K562 (cell line): ENCODE results near the gene USB1. TPM values are rescaled to one million over a fixed set of nuclear protein-coding genes. Genes with fewer than 3 reads are reported as not detected.

Experiments
- ATAC-seq: fragments of 200-7000 bp; cut with Tn5 transposase; 3 replicates; pipeline ENCODE4 v1.9.1; 2020; ENCODE audit warnings: moderate library complexity
- BruUV-seq: library from RNA; stranded (reverse); fragments of 400-500 nt; replicated peaks from 2 replicates; lab custom pipeline; 2021; lab: Mats Ljungman, UMichigan
- CTCF ChIA-PET: fragments of 300-600 bp; formaldehyde crosslinking; extraction: SDS; loops from one replicate; lab custom pipeline; 2021; ENCODE audit warnings: low intra/inter-chr PET ratio; lab: Yijun Ruan, JAX
- POLR2A ChIA-PET: fragments of 300-600, 350-650 bp; sonication (Branson Sonifier 250); formaldehyde crosslinking; extraction: SDS; loops from one replicate; lab custom pipeline; 2021; ENCODE audit warnings: antibody characterized with exemption, inconsistent platforms; lab: Yijun Ruan, JAX
- DNase-seq, 4 experiments: peaks; one replicate each; pipeline versions ENCODE4 v3.0.0 to v3.0.0-alpha.2; 2011 to 2018; ENCODE audit warnings: low spot score in 3 of 4, mixed read lengths in 3 of 4; ENCODE audit errors: extremely low read depth in 1 of 4
- FAIRE-seq: peaks from 2 replicates; lab custom pipeline; 2011; peaks lifted over from hg19 to GRCh38; lab: Jason Lieb, UNC
- H2AFZ ChIP-seq: 2 replicates; pipeline ENCODE4 v1.6.0; 2011; ENCODE audit warnings: low read depth, low read length, control low read depth, inconsistent platforms
- H3K27ac ChIP-seq: fragments of 200-600 bp; 3 replicates; pipeline ENCODE4 v1.8.0; 2011; ENCODE audit warnings: low read depth, mild to moderate bottlenecking, control low read depth, inconsistent platforms, low read length, moderate library complexity, mixed read lengths; ENCODE audit errors: extremely low read depth
- H3K27me3 ChIP-seq, 2 experiments: fragments of 300-600 bp in 1 of 2; 2 replicates in 1 of 2; 3 replicates in 1 of 2; pipeline versions ENCODE4 v1.6.0 to v1.8.0; 2011; ENCODE audit warnings: inconsistent platforms in 2 of 2, low read length in 2 of 2, mild to moderate bottlenecking in 1 of 2, mixed read lengths in 1 of 2, moderate library complexity in 1 of 2; ENCODE audit not compliant: control insufficient read depth in 2 of 2, insufficient read depth in 2 of 2
- H3K36me3 ChIP-seq: fragments of 300-600 bp; 3 replicates; pipeline ENCODE4 v1.8.0; 2011; ENCODE audit warnings: mild to moderate bottlenecking, low read length, inconsistent platforms; ENCODE audit not compliant: control insufficient read depth, insufficient read depth
- H3K4me1 ChIP-seq, 2 experiments: fragments of 200-600 bp in 1 of 2; replicated peaks in 1 of 2; 2 replicates in 1 of 2; 3 replicates in 1 of 2; pipeline versions ENCODE4 v1.5.1 to v1.8.0; 2011; ENCODE audit warnings: inconsistent platforms in 2 of 2, low read length in 2 of 2, mild to moderate bottlenecking in 1 of 2, mixed read lengths in 1 of 2, moderate library complexity in 1 of 2; ENCODE audit not compliant: control insufficient read depth in 2 of 2, insufficient read depth in 2 of 2
- H3K4me2 ChIP-seq: 2 replicates; pipeline ENCODE4 v1.6.1; 2011; ENCODE audit warnings: low read length, control low read depth, inconsistent platforms, mixed read lengths; ENCODE audit not compliant: insufficient read depth
- H3K4me3 ChIP-seq: fragments of 200-600 bp; sonication (generic), shearing (Covaris generic); 2 replicates; pipeline ENCODE4 v1.5.1; 2016; ENCODE audit warnings: control low read depth, inconsistent platforms
- H3K79me2 ChIP-seq: fragments of 200-600 bp; 3 replicates; pipeline ENCODE4 v1.8.0; 2011; ENCODE audit warnings: low read length, inconsistent platforms; ENCODE audit not compliant: control insufficient read depth, insufficient read depth
- H3K9ac ChIP-seq, 2 experiments: 2 replicates each; pipeline versions ENCODE4 v1.6.0 to v1.6.1; 2011; ENCODE audit warnings: low read depth in 2 of 2, low read length in 2 of 2, control low read depth in 1 of 2, inconsistent platforms in 1 of 2, mild to moderate bottlenecking in 1 of 2, mixed read lengths in 1 of 2; ENCODE audit not compliant: insufficient read depth in 1 of 2
- H3K9me1 ChIP-seq: one replicate; pipeline ENCODE4 v1.6.0; 2011; ENCODE audit warnings: inconsistent platforms, mild to moderate bottlenecking, low read length, moderate library complexity; ENCODE audit not compliant: control insufficient read depth, insufficient read depth
- H3K9me3 ChIP-seq: replicated peaks from 2 replicates; pipeline ENCODE4 v1.5.1; 2011; ENCODE audit warnings: low read depth, low read length, inconsistent platforms; ENCODE audit not compliant: control insufficient read depth, insufficient read depth
- H4K20me1 ChIP-seq: replicated peaks from 2 replicates; pipeline ENCODE4 v1.6.1; 2011; ENCODE audit warnings: low read length, inconsistent platforms, mixed read lengths; ENCODE audit not compliant: control insufficient read depth, insufficient read depth
- DNMT1 ChIP-seq: fragments of 450-650 bp; IDR thresholded peaks from 2 replicates; pipeline ENCODE4 v1.6.1; 2016; ENCODE audit warnings: antibody characterized with exemption, mild to moderate bottlenecking
- E2F3 ChIP-seq: fragments of 250-450 bp; sonication (Bioruptor Pico); IDR thresholded peaks from 2 replicates; pipeline ENCODE4 v1.4.0; 2020; ENCODE audit warnings: mild to moderate bottlenecking
- ETS2 ChIP-seq: IDR thresholded peaks from 2 replicates; pipeline ENCODE4 v1.6.1; 2016; ENCODE audit warnings: borderline replicate concordance, missing genetic modification characterization, mild to moderate bottlenecking, moderate library complexity, missing compliant biosample characterization; ENCODE audit not compliant: poor library complexity, severe bottlenecking
- MYBL2 ChIP-seq, 2 experiments: fragments of 450-650 bp in 1 of 2; sonication (generic) in 1 of 2; formaldehyde crosslinking in 1 of 2; IDR thresholded peaks; 2 replicates each; pipeline versions ENCODE4 v1.6.1 to v1.8.1; 2017 to 2022; ENCODE audit warnings: borderline replicate concordance in 1 of 2, inconsistent platforms in 1 of 2, low read depth in 1 of 2, mild to moderate bottlenecking in 1 of 2, missing genetic modification reagents in 1 of 2, moderate library complexity in 1 of 2
- NCOA6 ChIP-seq: fragments of 450-650 bp; IDR thresholded peaks from 2 replicates; pipeline ENCODE4 v1.6.1; 2017; ENCODE audit warnings: mild to moderate bottlenecking
- POLR3G ChIP-seq: IDR thresholded peaks from 2 replicates; pipeline ENCODE4 v1.6.1; 2011; ENCODE audit not compliant: insufficient read length, insufficient replicate concordance; ENCODE audit errors: extremely low read depth
- ZNF431 ChIP-seq: sonication (generic); formaldehyde crosslinking; IDR thresholded peaks from 2 replicates; pipeline ENCODE4 v1.8.0; 2022; ENCODE audit warnings: mild to moderate bottlenecking, missing genetic modification reagents
- ZNF444 ChIP-seq: fragments of 250-450 bp; sonication (Bioruptor Pico); IDR thresholded peaks from 2 replicates; pipeline ENCODE4 v1.4.0; 2020; ENCODE audit warnings: mild to moderate bottlenecking, moderate library complexity
- ZNF717 ChIP-seq: fragments of 250-450 bp; sonication (Bioruptor Pico); IDR thresholded peaks from 2 replicates; pipeline ENCODE4 v1.5.0; 2021
- WGBS: fragments of 100-300 bp; shearing (Covaris generic); methylation state at CpG from one replicate; pipeline ENCODE4 v1.1.6; 2016; ENCODE audit warnings: low coverage, mixed read lengths; ENCODE audit not compliant: insufficient coverage; ENCODE audit errors: missing lambda C conversion rate; 5-methylcytosine and 5-hydroxymethylcytosine counted together
- in situ Hi-C: fragments of 300-500 bp; cut with MboI; formaldehyde crosslinking; loops from 4 replicates; pipeline ENCODE4 v1.15.0; 2018; ENCODE audit warnings: inconsistent platforms, mixed read lengths
- intact Hi-C: fragments of 100-400 bp; cut with micrococcal nuclease; formaldehyde crosslinking; loops from 2 replicates; pipeline ENCODE4 v1.14.2; 2022
- polyA plus RNA-seq, 8 experiments: library from polyadenylated mRNA; depleted of rRNA in 4 of 8; stranded (reverse) in 5 of 8; unstranded in 3 of 8; fragments of >200 nt; fragmentation: Nextera tagmentation in 2 of 8; fragmentation: Illumina TruSeq in 1 of 8; extraction: Ambion mirVana in 2 of 8; extraction: Trizol in 1 of 8; gene quantifications; 2 replicates each; pipeline versions ENCODE4 v1.2.1 to v1.2.3, GENCODE V29; 2011 to 2014; ENCODE audit warnings: inconsistent platforms in 1 of 8, missing spikeins in 1 of 8
- total RNA-seq, 7 experiments: library from RNA; depleted of rRNA in 6 of 7; stranded (reverse); fragments of >200 nt in 6 of 7; fragmentation: Illumina TruSeq in 2 of 7; extraction: Trizol in 2 of 7; gene quantifications; 2 replicates each; pipeline versions ENCODE4 v1.2.1 to v1.2.3, GENCODE V29; 2011 to 2021; ENCODE audit warnings: low replicate concordance in 1 of 7
- TF ChIP-seq, protein P1 (sequence below), 2 experiments: fragments of 450-650 bp; formaldehyde crosslinking in 1 of 2; IDR thresholded peaks; 2 replicates each; pipeline versions ENCODE4 v1.4.0 to v1.6.1; 2014 to 2020; ENCODE audit warnings: mild to moderate bottlenecking in 2 of 2, borderline replicate concordance in 1 of 2, low read depth in 1 of 2

The USB1 gene
- total and polyA plus RNA-seq, 9 of the 15 experiments (the other 6 are each of a cell fraction or from before 2014, with no cell fraction given) = 11.6 to 73.6 (median 19.4) TPM

DNA sequence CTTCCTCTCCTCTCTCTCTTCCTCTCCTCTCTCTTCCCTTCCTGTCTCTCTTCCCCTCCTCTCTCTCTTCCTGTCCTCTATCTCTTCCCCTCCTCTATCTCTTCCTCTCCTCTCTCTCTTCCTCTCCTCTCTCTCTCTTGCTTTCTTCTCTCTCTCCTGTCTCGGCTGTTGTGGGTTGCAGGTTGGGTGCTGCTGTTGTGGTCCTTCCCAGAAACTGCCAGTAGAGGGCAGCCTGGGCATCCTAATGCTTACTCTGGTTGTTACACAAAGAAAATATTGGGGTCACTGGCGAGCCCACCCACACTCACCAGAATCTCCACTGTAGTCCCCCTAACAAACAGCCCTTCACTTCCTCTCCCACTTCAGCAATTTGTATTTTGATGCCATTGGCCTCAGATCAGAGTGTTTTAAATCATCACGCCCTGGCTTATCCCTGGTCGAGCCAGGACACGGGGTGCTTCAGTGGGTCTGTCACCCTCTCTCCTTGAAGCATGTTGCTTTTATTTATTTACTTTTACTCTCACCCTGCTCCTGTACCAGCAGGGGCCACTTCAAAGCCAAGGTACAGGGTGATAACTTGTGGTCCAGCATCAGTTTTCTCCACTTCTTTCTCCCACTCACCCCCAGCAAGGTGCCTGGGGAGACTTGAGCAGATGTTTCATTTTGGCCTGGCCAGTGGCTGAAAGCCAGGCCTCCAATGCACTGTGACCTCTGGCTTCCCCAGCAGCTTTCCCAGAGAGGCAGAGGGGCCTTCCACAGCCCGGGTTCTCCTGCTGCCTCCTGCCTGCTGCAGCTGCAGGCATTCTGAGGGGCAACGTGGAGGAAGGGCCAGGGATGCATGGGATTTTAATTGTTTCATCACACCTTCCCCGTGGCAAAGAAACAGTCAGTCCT, 19.7 kb downstream of the USB1 start:
- H3K4me2 ChIP-seq = no peak overlapping the region
- TF ChIP-seq ZNF431 = no peak
- TF ChIP-seq ETS2 (tag) = no peak
- no peak for TF ChIP-seq MYBL2 (IDR thresholded peaks at IDR 0.05; ENCODE audit: low read depth)
- TF ChIP-seq MYBL2 (CRISPR knock-in tag; IDR thresholded peaks at IDR 0.05; ENCODE audit: borderline replicate concordance) = no peak
- no peak for TF ChIP-seq ZNF444 (CRISPR knock-in tag)
- TF ChIP-seq, protein P1, sequence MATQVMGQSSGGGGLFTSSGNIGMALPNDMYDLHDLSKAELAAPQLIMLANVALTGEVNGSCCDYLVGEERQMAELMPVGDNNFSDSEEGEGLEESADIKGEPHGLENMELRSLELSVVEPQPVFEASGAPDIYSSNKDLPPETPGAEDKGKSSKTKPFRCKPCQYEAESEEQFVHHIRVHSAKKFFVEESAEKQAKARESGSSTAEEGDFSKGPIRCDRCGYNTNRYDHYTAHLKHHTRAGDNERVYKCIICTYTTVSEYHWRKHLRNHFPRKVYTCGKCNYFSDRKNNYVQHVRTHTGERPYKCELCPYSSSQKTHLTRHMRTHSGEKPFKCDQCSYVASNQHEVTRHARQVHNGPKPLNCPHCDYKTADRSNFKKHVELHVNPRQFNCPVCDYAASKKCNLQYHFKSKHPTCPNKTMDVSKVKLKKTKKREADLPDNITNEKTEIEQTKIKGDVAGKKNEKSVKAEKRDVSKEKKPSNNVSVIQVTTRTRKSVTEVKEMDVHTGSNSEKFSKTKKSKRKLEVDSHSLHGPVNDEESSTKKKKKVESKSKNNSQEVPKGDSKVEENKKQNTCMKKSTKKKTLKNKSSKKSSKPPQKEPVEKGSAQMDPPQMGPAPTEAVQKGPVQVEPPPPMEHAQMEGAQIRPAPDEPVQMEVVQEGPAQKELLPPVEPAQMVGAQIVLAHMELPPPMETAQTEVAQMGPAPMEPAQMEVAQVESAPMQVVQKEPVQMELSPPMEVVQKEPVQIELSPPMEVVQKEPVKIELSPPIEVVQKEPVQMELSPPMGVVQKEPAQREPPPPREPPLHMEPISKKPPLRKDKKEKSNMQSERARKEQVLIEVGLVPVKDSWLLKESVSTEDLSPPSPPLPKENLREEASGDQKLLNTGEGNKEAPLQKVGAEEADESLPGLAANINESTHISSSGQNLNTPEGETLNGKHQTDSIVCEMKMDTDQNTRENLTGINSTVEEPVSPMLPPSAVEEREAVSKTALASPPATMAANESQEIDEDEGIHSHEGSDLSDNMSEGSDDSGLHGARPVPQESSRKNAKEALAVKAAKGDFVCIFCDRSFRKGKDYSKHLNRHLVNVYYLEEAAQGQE (IDR thresholded peaks at IDR 0.05; ENCODE audit: borderline replicate concordance) = peak; percentile 84
- TF ChIP-seq, protein P1 (CRISPR knock-in tag; IDR thresholded peaks at IDR 0.05; ENCODE audit: low read depth) = no peak
- no peak for TF ChIP-seq NCOA6
- no peak for TF ChIP-seq ZNF717 (CRISPR knock-in tag)
- TF ChIP-seq DNMT1 = peak; percentile 56; the same call in 1 of the 2 replicates
- no peak for TF ChIP-seq E2F3 (CRISPR knock-in tag)
- TF ChIP-seq POLR3G = no peak

More for the DNA sequence above, 19.7 kb downstream of the USB1 start:
- peaks cover under 1% of the 10 kb centered on the region for H3K9me1 ChIP-seq
- WGBS = 53% methylated on average over 8 of the region's 8 CpGs
- H3K4me1 ChIP-seq = peaks cover 12 to 22% of the 10 kb centered on the region in 2 experiments; a peak in 4 of 5 replicates
- peaks cover 16% of the 10 kb centered on the region; the same call in 1 of the 3 replicates for H3K36me3 ChIP-seq
- H3K9ac ChIP-seq = no peak overlapping the region
- peaks cover under 1% of the 10 kb centered on the region; the same call in 1 of the 3 replicates for H3K79me2 ChIP-seq
- intact Hi-C loops (loop anchor here (1.0 to 10.0 kb wide), 6 partner anchors 101 to 734 kb away; partner anchors contain the start of gene CSNK2A2), in situ Hi-C loops (no loop called here)
- CTCF ChIA-PET = interaction anchor here (0.5 to 2.2 kb wide), 5 partner anchors 101 to 641 kb away, joined by 3 to 20 read pairs (median 3); no protein-coding TSS in a partner anchor
- DNase-seq (peak; percentile 46 to 73 (median 58)), FAIRE-seq (peak; percentile 82), ATAC-seq (peak; percentile 34; the same call in 2 of the 3 replicates)
- no peak overlapping the region for H2AFZ ChIP-seq
- BruUV-seq = TSS peak; percentile 87
- no peak overlapping the region for H3K27ac ChIP-seq
- POLR2A ChIA-PET = no interaction called here
- H3K27me3 ChIP-seq = no peaks in the 10 kb centered on the region
- no peaks in the 10 kb centered on the region for H3K9me3 ChIP-seq
- no peaks in the 10 kb centered on the region for H4K20me1 ChIP-seq
- no peak overlapping the region for H3K4me3 ChIP-seq
